ENCODE measurements around the gene PTPRD. TPM values are rescaled to one million over a fixed set of nuclear protein-coding genes. Genes with fewer than 3 reads are reported as not detected.

PTPRD gene
- total and polyA plus RNA-seq, 2 of the 4 experiments (the other 2 are of a cell fraction) = 0.07 to 0.18 TPM

DNA sequence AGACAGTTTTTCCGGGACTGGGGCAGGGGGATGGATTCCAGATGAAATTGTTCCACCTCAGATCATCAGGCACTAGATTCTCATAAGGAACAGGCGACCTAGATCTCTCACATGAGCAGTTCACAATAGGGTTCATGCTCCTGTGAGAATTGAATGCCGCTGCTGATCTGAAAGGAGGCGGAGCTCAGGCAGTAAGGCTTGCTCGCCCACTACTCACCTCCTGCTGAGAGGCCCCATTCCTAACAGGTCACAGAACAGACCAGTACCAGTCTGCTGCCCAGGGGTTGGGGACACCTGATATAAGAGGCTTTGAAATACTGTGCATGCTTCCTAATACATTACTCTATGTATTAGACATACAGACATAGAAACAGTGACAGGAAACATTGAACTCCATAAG lies 41.1 kb downstream of the PTPRD start:
- POLR2A ChIA-PET (ENCODE audit: unreplicated experiment) = no interaction called here
- Histone ChIP-seq H3K14ac (replicated peaks; ENCODE audit: low read depth, low read length) (no peak overlapping the region), H4K20me1 (ENCODE audit: insufficient read depth, low read length) (no peaks in the 10 kb centered on the region), H3K4me2 (ENCODE audit: low read depth, low read length) (no peak overlapping the region), H2BK15ac (ENCODE audit: low read depth, low read length) (no peak overlapping the region), H3K79me1 (ENCODE audit: low read depth in 1 of 2, low read length in 2 of 2) (no peaks in the 10 kb centered on the region), H3K9ac (ENCODE audit: low read depth, low read length) (no peak overlapping the region), H3K56ac (ENCODE audit: extremely low read depth, insufficient read depth, low read length) (no peak overlapping the region), H3K4ac (ENCODE audit: low read depth, low read length) (no peak overlapping the region), H4K91ac (ENCODE audit: insufficient read depth, low read depth, low read length) (no peak overlapping the region), H3K18ac (ENCODE audit: low read depth, low read length) (no peak overlapping the region), H3K4me3 (ENCODE audit: insufficient read depth, low read depth, low read length) (no peak overlapping the region), H2AK5ac (ENCODE audit: low read depth, low read length) (no peak overlapping the region), H3K27me3 (ENCODE audit: control insufficient read depth, insufficient read depth, low read length) (no peaks in the 10 kb centered on the region), H3K23ac (ENCODE audit: low read depth, low read length) (no peak overlapping the region), H2BK120ac (ENCODE audit: low read depth, low read length) (no peak overlapping the region), H2BK20ac (ENCODE audit: low read depth, low read length) (no peak overlapping the region), H3K4me1 (ENCODE audit: control insufficient read depth, insufficient read depth, low read length) (no peaks in the 10 kb centered on the region), H2AFZ (replicated peaks; ENCODE audit: low read length, poor library complexity) (no peak overlapping the region), H3K27ac (ENCODE audit: insufficient read depth, low read length) (no peak overlapping the region), H2BK5ac (ENCODE audit: low read depth, low read length, poor library complexity, severe bottlenecking) (no peak overlapping the region), H3K9me1 (ENCODE audit: insufficient read depth, low read length) (no peaks in the 10 kb centered on the region), H3K9me3 (ENCODE audit: control insufficient read depth, insufficient read depth, low read length) (peaks cover 2% of the 10 kb centered on the region; the same call in 1 of the 2 replicates), H2AK9ac (replicated peaks; ENCODE audit: low read depth, low read length, poor library complexity) (no peak overlapping the region), H4K8ac (ENCODE audit: low read depth in 2 of 2, low read length in 2 of 2) (no peak overlapping the region), H4K5ac (ENCODE audit: low read depth, low read length) (no peak overlapping the region), H3K36me3 (ENCODE audit: control insufficient read depth, insufficient read depth, low read length) (no peaks in the 10 kb centered on the region)
- TF ChIP-seq, protein P1, sequence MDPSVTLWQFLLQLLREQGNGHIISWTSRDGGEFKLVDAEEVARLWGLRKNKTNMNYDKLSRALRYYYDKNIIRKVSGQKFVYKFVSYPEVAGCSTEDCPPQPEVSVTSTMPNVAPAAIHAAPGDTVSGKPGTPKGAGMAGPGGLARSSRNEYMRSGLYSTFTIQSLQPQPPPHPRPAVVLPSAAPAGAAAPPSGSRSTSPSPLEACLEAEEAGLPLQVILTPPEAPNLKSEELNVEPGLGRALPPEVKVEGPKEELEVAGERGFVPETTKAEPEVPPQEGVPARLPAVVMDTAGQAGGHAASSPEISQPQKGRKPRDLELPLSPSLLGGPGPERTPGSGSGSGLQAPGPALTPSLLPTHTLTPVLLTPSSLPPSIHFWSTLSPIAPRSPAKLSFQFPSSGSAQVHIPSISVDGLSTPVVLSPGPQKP (IDR thresholded peaks at IDR 0.05; ENCODE audit: borderline replicate concordance, low read depth, low read length) = no peak
- TF ChIP-seq FOS (IDR thresholded peaks at IDR 0.05; ENCODE audit: low read depth, low read length) (no peak), MAZ (IDR thresholded peaks at IDR 0.05; ENCODE audit: borderline replicate concordance, low read depth, low read length) (no peak), RCOR1 (IDR thresholded peaks at IDR 0.05; ENCODE audit: insufficient replicate concordance, low read length) (no peak), CTCF (conservative IDR thresholded peaks at IDR 0.05; ENCODE audit: low read depth, low read length) (no peak)
- in situ Hi-C loops (cut with MboI; ENCODE audit: low sequenced_read_pairs) = no loop called here
- no CpG with 5 or more reads among the region's 5 CpGs for WGBS, 2 experiments (ENCODE audit: extremely low coverage in 2 of 2, insufficient read length in 1 of 2)
- ATAC-seq (ENCODE audit: low read depth) (no peak), DNase-seq (no peak)
- intact Hi-C loops (cut with micrococcal nuclease) = no loop called here
- BruUV-seq (replicated peaks) = no TSS peak
- CTCF ChIA-PET = no interaction called here
- dilution Hi-C loops (cut with HindIII; ENCODE audit: low sequenced_read_pairs, unreplicated experiment) = no loop called here
